ENCODE measurements around the gene TIGD3.

DNA sequence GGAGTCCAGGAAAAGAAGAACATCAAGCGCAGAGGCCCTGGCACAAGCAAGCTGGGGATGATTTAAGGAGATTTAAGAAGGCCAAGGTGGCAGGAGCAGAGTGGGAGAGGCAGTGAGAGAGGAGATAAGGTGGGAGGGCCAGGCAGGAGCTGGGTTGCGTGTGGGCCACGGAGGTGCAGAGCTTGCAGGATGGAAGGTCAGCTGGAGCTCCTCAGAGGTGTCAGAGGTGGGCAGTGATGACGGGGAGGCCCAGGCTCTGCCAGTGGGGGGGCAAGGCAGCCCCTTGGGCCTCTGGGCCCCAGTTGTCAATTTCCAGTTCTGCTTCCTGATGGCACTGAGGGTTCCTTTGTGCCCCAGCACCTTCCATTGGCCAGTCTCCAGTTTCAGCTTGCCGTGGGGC is 38.3 kb downstream of the TIGD3 start:
- TF ChIP-seq SUZ12 (IDR thresholded peaks at IDR 0.05; ENCODE audit: extremely low read depth, insufficient read depth, insufficient read length) = no peak
- no peak for TF ChIP-seq YY1 (IDR thresholded peaks at IDR 0.05; ENCODE audit: insufficient read depth, insufficient read length)
- TF ChIP-seq ZNF274 (IDR thresholded peaks at IDR 0.05; ENCODE audit: low read depth, low read length) = no peak
